Testis (tissue), 3 donors: ENCODE measurements around the gene SPAG6. TPM values are rescaled to one million over a fixed set of nuclear protein-coding genes. Genes with fewer than 3 reads are reported as not detected.
A peak's percentile ranks its signal among the peaks of the same experiment; 100 is the strongest.

Experiments
- DNase-seq: peaks from one replicate; pipeline ENCODE4 v3.0.0-alpha.2; 2019
- H3K27ac ChIP-seq, 2 donors: fragments of 200-600 bp; sonication (generic); one replicate each; pipeline ENCODE4 v1.5.1; 2019
- H3K27me3 ChIP-seq: fragments of 200-600 bp; sonication (generic); one replicate; pipeline ENCODE4 v1.5.1; 2019
- H3K36me3 ChIP-seq: fragments of 200-600 bp; sonication (generic); one replicate; pipeline ENCODE4 v1.5.1; 2017; ENCODE audit warnings: low read depth; ENCODE audit errors: missing control alignments
- H3K4me1 ChIP-seq: fragments of 200-600 bp; sonication (generic); one replicate; pipeline ENCODE4 v1.5.1; 2019
- H3K4me3 ChIP-seq, 2 donors: fragments of 200-600 bp; sonication (generic); one replicate each; pipeline ENCODE4 v1.5.1; 2017 to 2019
- H3K9me3 ChIP-seq: fragments of 200-600 bp; sonication (generic); one replicate; pipeline ENCODE4 v1.5.1; 2017
- POLR2A ChIP-seq: fragments of 450-650 bp; IDR thresholded peaks from one replicate; pipeline ENCODE4 v1.6.1; 2017; ENCODE audit warnings: antibody characterized with exemption, mild to moderate bottlenecking, moderate library complexity
- WGBS, 2 donors: methylation state at CpG; one replicate each; pipeline ENCODE4 v1.1.5; 2018; 5-methylcytosine and 5-hydroxymethylcytosine counted together
- intact Hi-C: fragments of 100-400 bp; cut with DNase I; formaldehyde crosslinking; loops from one replicate; pipeline ENCODE4 v1.15.1; 2023; ENCODE audit warnings: low total_unique reads
- polyA plus RNA-seq: library from polyadenylated mRNA; stranded (reverse); fragments of 350-450 nt; fragmentation: Illumina TruSeq; extraction: RNeasy Lipid Tissue Mini Kit (QIAGEN cat#74804); gene quantifications from one replicate; pipeline ENCODE4 v1.2.3, GENCODE V29; 2014; ENCODE audit warnings: low read depth, low replicate concordance; ENCODE audit not compliant: insufficient read depth
- total RNA-seq, 2 donors: library from RNA; depleted of rRNA; stranded (reverse); fragments of >200 nt; gene quantifications; one replicate each; pipeline ENCODE4 v1.2.3, GENCODE V29; 2016
- TF ChIP-seq, protein P1 (sequence below), 3 experiments: fragments of 450-650 bp in 2 of 3; fragments of 200-600 bp in 1 of 3; sonication (generic) in 1 of 3; IDR thresholded peaks; one replicate each; pipeline ENCODE4 v1.5.1; 2016 to 2019; ENCODE audit warnings: antibody characterized with exemption in 3 of 3, mild to moderate bottlenecking in 2 of 3, moderate library complexity in 1 of 3

SPAG6 gene
- total and polyA plus RNA-seq, 3 donors from 2014 or later = 77.4 to 258 (median 103) TPM

GRCh38 chr10:22332116-22332692, 13.1 kb upstream of the SPAG6 start:
- 57 to 70% methylated on average over 7 of the region's 7 CpGs for WGBS, 2 donors
- Histone ChIP-seq H3K27ac (no peak overlapping the region), H3K27me3 (no peaks in the 10 kb centered on the region), H3K9me3 (no peaks in the 10 kb centered on the region), H3K4me3 (no peak overlapping the region), H3K4me1 (peaks cover 3% of the 10 kb centered on the region), H3K36me3 (no peaks in the 10 kb centered on the region)
- intact Hi-C loops = no loop called here
- no peak for DNase-seq
- TF ChIP-seq, protein P1, sequence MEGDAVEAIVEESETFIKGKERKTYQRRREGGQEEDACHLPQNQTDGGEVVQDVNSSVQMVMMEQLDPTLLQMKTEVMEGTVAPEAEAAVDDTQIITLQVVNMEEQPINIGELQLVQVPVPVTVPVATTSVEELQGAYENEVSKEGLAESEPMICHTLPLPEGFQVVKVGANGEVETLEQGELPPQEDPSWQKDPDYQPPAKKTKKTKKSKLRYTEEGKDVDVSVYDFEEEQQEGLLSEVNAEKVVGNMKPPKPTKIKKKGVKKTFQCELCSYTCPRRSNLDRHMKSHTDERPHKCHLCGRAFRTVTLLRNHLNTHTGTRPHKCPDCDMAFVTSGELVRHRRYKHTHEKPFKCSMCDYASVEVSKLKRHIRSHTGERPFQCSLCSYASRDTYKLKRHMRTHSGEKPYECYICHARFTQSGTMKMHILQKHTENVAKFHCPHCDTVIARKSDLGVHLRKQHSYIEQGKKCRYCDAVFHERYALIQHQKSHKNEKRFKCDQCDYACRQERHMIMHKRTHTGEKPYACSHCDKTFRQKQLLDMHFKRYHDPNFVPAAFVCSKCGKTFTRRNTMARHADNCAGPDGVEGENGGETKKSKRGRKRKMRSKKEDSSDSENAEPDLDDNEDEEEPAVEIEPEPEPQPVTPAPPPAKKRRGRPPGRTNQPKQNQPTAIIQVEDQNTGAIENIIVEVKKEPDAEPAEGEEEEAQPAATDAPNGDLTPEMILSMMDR (IDR thresholded peaks at IDR 0.05) = no peak
- no peak for TF ChIP-seq POLR2A

GRCh38 chr10:22333167-22333974, 11.9 kb upstream of the SPAG6 start:
- intact Hi-C loops = no loop called here
- Histone ChIP-seq H3K27me3 (no peaks in the 10 kb centered on the region), H3K27ac (no peak overlapping the region), H3K36me3 (no peaks in the 10 kb centered on the region), H3K4me1 (peaks cover 3% of the 10 kb centered on the region), H3K4me3 (peak overlapping the region; percentile 45 to 50), H3K9me3 (no peaks in the 10 kb centered on the region)
- DNase-seq = no peak
- TF ChIP-seq, protein P1 (IDR thresholded peaks at IDR 0.05) = no peak
- 40 to 55% methylated on average over 25 of the region's 25 CpGs for WGBS, 2 donors

GRCh38 chr10:22333975-22334282, 11.4 kb upstream of the SPAG6 start:
- Histone ChIP-seq H3K4me3 (peak overlapping the region; percentile 45 to 50), H3K27me3 (no peaks in the 10 kb centered on the region), H3K9me3 (no peaks in the 10 kb centered on the region), H3K4me1 (peaks cover 3% of the 10 kb centered on the region), H3K36me3 (no peaks in the 10 kb centered on the region), H3K27ac (peak overlapping the region in 1 of 2 donors; percentile 21)
- no peak for TF ChIP-seq POLR2A
- TF ChIP-seq, protein P1 (IDR thresholded peaks at IDR 0.05) = no peak
- WGBS, 2 donors = 47% methylated on average over 16 of the region's 16 CpGs
- no peak for DNase-seq
- intact Hi-C loops = no loop called here

- DNase-seq = peak; percentile 70
- WGBS, 2 donors = 10 to 11% methylated on average over 50 to 73 of the region's 73 CpGs
- H3K9me3 ChIP-seq = no peaks in the 10 kb centered on the region
Measured at GRCh38 chr10:22334414-22335172, 10.7 kb upstream of the SPAG6 start.

More at GRCh38 chr10:22334414-22335172, 10.7 kb upstream of the SPAG6 start:
- Histone ChIP-seq H3K36me3 (no peaks in the 10 kb centered on the region), H3K27ac (peak overlapping the region in 1 of 2 donors; percentile 21), H3K4me1 (peaks cover 3% of the 10 kb centered on the region), H3K4me3 (peak overlapping the region; percentile 45 to 50), H3K27me3 (no peaks in the 10 kb centered on the region)
- TF ChIP-seq POLR2A = no peak
- TF ChIP-seq, protein P1 (IDR thresholded peaks at IDR 0.05) = no peak
- intact Hi-C loops = no loop called here
